Measurements from ENCODE around the gene KCNQ1. TPM values are rescaled to one million over a fixed set of nuclear protein-coding genes. Genes with fewer than 3 reads are reported as not detected.

The KCNQ1 gene
- total RNA-seq, 1 experiment from 2014 or later, result not detected

DNA sequence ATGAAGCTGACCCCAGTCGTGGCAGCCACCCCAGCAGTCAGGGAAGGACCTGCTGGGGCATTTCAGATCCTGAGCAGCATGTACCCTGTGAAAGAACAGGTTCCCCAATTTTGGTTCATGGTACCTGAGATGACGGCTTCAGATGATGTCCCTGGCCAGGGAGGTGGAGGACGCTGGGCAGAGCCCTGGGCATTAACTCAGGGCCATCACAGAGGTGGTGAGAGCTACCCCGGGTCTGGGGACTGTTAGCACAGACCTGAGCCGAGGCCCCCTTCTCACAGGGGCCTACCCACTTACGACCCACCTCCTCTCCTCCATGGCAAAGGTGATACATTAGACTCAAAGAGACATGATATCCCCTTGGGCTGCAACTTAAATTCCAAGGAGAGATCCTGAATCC lies 372.6 kb downstream of the KCNQ1 start:
- Histone ChIP-seq H3K9me2 (ENCODE audit: insufficient read depth) (no peaks in the 10 kb centered on the region), H3K36me3 (ENCODE audit: low read depth) (no peaks in the 10 kb centered on the region), H3K79me2 (ENCODE audit: low read depth) (no peaks in the 10 kb centered on the region), H2AFZ (no peak overlapping the region), H3K27me3 (ENCODE audit: insufficient read depth, low read depth) (peaks cover 19% of the 10 kb centered on the region), H3K4me1 (replicated peaks; ENCODE audit: insufficient read depth) (no peaks in the 10 kb centered on the region), H3F3A (ENCODE audit: insufficient read depth, low read depth) (no peaks in the 10 kb centered on the region), H3K9me3 (ENCODE audit: insufficient read depth, low read depth) (no peaks in the 10 kb centered on the region), H4K20me1 (ENCODE audit: insufficient read depth) (no peaks in the 10 kb centered on the region), H3K4me3 (no peak overlapping the region), H3K27ac (no peak overlapping the region), H3K4me2 (no peak overlapping the region)
- no TSS peak for BruUV-seq (replicated peaks)
- intact Hi-C loops (cut with micrococcal nuclease; ENCODE audit: unreplicated experiment), result no loop called here
- no peak for DNase-seq
- ChIA-PET CTCF (no interaction called here), POLR2A (ENCODE audit: unreplicated experiment) (no interaction called here)
- no peak for TF ChIP-seq CTCF (conservative IDR thresholded peaks at IDR 0.05)
- no peak for TF ChIP-seq EZH2 (IDR thresholded peaks at IDR 0.05; ENCODE audit: low read depth)

GRCh38 chr11:2818021-2818420 lies 373.2 kb downstream of the KCNQ1 start:
- intact Hi-C loops (cut with micrococcal nuclease; ENCODE audit: unreplicated experiment), result no loop called here
- H3K36me3 ChIP-seq (ENCODE audit: low read depth), result no peaks in the 10 kb centered on the region
- no peak for DNase-seq
- no peaks in the 10 kb centered on the region for H3K9me2 ChIP-seq (ENCODE audit: insufficient read depth)
- H3F3A ChIP-seq (ENCODE audit: insufficient read depth, low read depth), result no peaks in the 10 kb centered on the region
- no peaks in the 10 kb centered on the region for H3K9me3 ChIP-seq (ENCODE audit: insufficient read depth, low read depth)
- H3K27me3 ChIP-seq (ENCODE audit: insufficient read depth, low read depth), result peaks cover 15% of the 10 kb centered on the region
- TF ChIP-seq CTCF (conservative IDR thresholded peaks at IDR 0.05) (no peak), EZH2 (IDR thresholded peaks at IDR 0.05; ENCODE audit: low read depth) (no peak)
- no peaks in the 10 kb centered on the region for H4K20me1 ChIP-seq (ENCODE audit: insufficient read depth)
- no peak overlapping the region for H3K27ac ChIP-seq
- H3K79me2 ChIP-seq (ENCODE audit: low read depth), result no peaks in the 10 kb centered on the region
- H2AFZ ChIP-seq, result no peak overlapping the region
- H3K4me2 ChIP-seq, result no peak overlapping the region
- ChIA-PET CTCF (no interaction called here), POLR2A (ENCODE audit: unreplicated experiment) (no interaction called here)
- no peak overlapping the region for H3K4me3 ChIP-seq
- H3K4me1 ChIP-seq (replicated peaks; ENCODE audit: insufficient read depth), result no peaks in the 10 kb centered on the region
- no TSS peak for BruUV-seq (replicated peaks)

GRCh38 chr11:2818503-2818902 lies 373.7 kb downstream of the KCNQ1 start:
- TF ChIP-seq EZH2 (IDR thresholded peaks at IDR 0.05; ENCODE audit: low read depth), result no peak
- no peak for TF ChIP-seq CTCF (conservative IDR thresholded peaks at IDR 0.05)
- Histone ChIP-seq H3F3A (ENCODE audit: insufficient read depth, low read depth) (no peaks in the 10 kb centered on the region), H3K4me2 (no peak overlapping the region), H3K27me3 (ENCODE audit: insufficient read depth, low read depth) (peaks cover 11% of the 10 kb centered on the region), H3K9me2 (ENCODE audit: insufficient read depth) (no peaks in the 10 kb centered on the region), H3K36me3 (ENCODE audit: low read depth) (no peaks in the 10 kb centered on the region), H2AFZ (no peak overlapping the region), H3K4me1 (replicated peaks; ENCODE audit: insufficient read depth) (no peaks in the 10 kb centered on the region), H3K9me3 (ENCODE audit: insufficient read depth, low read depth) (no peaks in the 10 kb centered on the region), H4K20me1 (ENCODE audit: insufficient read depth) (no peaks in the 10 kb centered on the region), H3K4me3 (no peak overlapping the region), H3K79me2 (ENCODE audit: low read depth) (no peaks in the 10 kb centered on the region), H3K27ac (no peak overlapping the region)
- CTCF ChIA-PET, result no interaction called here
- BruUV-seq (replicated peaks), result no TSS peak
- DNase-seq, result no peak
- intact Hi-C loops (cut with micrococcal nuclease; ENCODE audit: unreplicated experiment), result no loop called here
- POLR2A ChIA-PET (ENCODE audit: unreplicated experiment), result no interaction called here
